Rectal smooth muscle tissue (tissue), 1 donor: ENCODE measurements around the gene FOXRED2.

Experiments
- H3K27ac ChIP-seq: one replicate; pipeline ENCODE4 v1.7.0; 2013; ENCODE audit warnings: low read depth, low read length, inconsistent platforms
- H3K27me3 ChIP-seq: one replicate; pipeline ENCODE4 v1.7.0; 2013; ENCODE audit warnings: low read length; ENCODE audit not compliant: control insufficient read depth, insufficient read depth
- H3K36me3 ChIP-seq: one replicate; pipeline ENCODE4 v1.7.0; 2013; ENCODE audit warnings: low read length; ENCODE audit not compliant: control insufficient read depth, insufficient read depth
- H3K4me1 ChIP-seq: one replicate; pipeline ENCODE4 v1.7.0; 2013; ENCODE audit warnings: low read length; ENCODE audit not compliant: control insufficient read depth, insufficient read depth
- H3K4me3 ChIP-seq: one replicate; pipeline ENCODE4 v1.7.0; 2013; ENCODE audit warnings: low read length
- H3K9ac ChIP-seq: one replicate; pipeline ENCODE4 v1.7.0; 2013; ENCODE audit warnings: low read length

FOXRED2 gene

GRCh38 chr22:36478966-36479365, 27.9 kb downstream of the FOXRED2 start:
- Histone ChIP-seq H3K4me3 (no peak overlapping the region), H3K36me3 (peaks cover 24% of the 10 kb centered on the region), H3K27ac (no peak overlapping the region), H3K4me1 (peaks cover 9% of the 10 kb centered on the region), H3K27me3 (no peaks in the 10 kb centered on the region), H3K9ac (no peak overlapping the region)

GRCh38 chr22:36475341-36475740, 31.5 kb downstream of the FOXRED2 start:
- H3K4me1 ChIP-seq = peaks cover 14% of the 10 kb centered on the region
- H3K27ac ChIP-seq = no peak overlapping the region
- H3K36me3 ChIP-seq = peaks cover 26% of the 10 kb centered on the region
- no peak overlapping the region for H3K9ac ChIP-seq
- H3K27me3 ChIP-seq = no peaks in the 10 kb centered on the region
- no peak overlapping the region for H3K4me3 ChIP-seq

- Histone ChIP-seq H3K27me3 (no peaks in the 10 kb centered on the region), H3K9ac (no peak overlapping the region), H3K36me3 (peaks cover 18% of the 10 kb centered on the region), H3K27ac (peak overlapping the region; percentile 96), H3K4me3 (peak overlapping the region; percentile 47), H3K4me1 (peaks cover 27% of the 10 kb centered on the region)
Measured at GRCh38 chr22:36472689-36473088, 34.2 kb downstream of the FOXRED2 start.

GRCh38 chr22:36471341-36471821, 35.5 kb downstream of the FOXRED2 start:
- peaks cover 38% of the 10 kb centered on the region for H3K4me1 ChIP-seq
- H3K36me3 ChIP-seq = peaks cover 14% of the 10 kb centered on the region
- H3K9ac ChIP-seq = peak overlapping the region; percentile 51
- H3K27me3 ChIP-seq = no peaks in the 10 kb centered on the region
- peak overlapping the region; percentile 47 for H3K4me3 ChIP-seq
- peak overlapping the region; percentile 96 for H3K27ac ChIP-seq

GRCh38 chr22:36470994-36471331, 35.9 kb downstream of the FOXRED2 start:
- Histone ChIP-seq H3K9ac (peak overlapping the region; percentile 51), H3K36me3 (peaks cover 12% of the 10 kb centered on the region), H3K27ac (peak overlapping the region; percentile 96), H3K4me3 (peak overlapping the region; percentile 47), H3K4me1 (peaks cover 42% of the 10 kb centered on the region), H3K27me3 (no peaks in the 10 kb centered on the region)

- Histone ChIP-seq H3K27ac (peak overlapping the region; percentile 96), H3K4me1 (peaks cover 48% of the 10 kb centered on the region), H3K27me3 (no peaks in the 10 kb centered on the region), H3K36me3 (peaks cover 8% of the 10 kb centered on the region), H3K4me3 (peak overlapping the region; percentile 47), H3K9ac (no peak overlapping the region)
Measured at GRCh38 chr22:36470162-36470993, 36.5 kb downstream of the FOXRED2 start.

GRCh38 chr22:36469094-36469710, 37.6 kb downstream of the FOXRED2 start:
- Histone ChIP-seq H3K36me3 (peaks cover 5% of the 10 kb centered on the region), H3K4me1 (peaks cover 55% of the 10 kb centered on the region), H3K4me3 (no peak overlapping the region), H3K27ac (peak overlapping the region; percentile 96), H3K9ac (no peak overlapping the region), H3K27me3 (no peaks in the 10 kb centered on the region)

GRCh38 chr22:36467946-36468345, 38.9 kb downstream of the FOXRED2 start:
- peak overlapping the region; percentile 98 for H3K27ac ChIP-seq
- H3K9ac ChIP-seq = no peak overlapping the region
- no peaks in the 10 kb centered on the region for H3K27me3 ChIP-seq
- H3K4me3 ChIP-seq = no peak overlapping the region
- H3K36me3 ChIP-seq = no peaks in the 10 kb centered on the region
- H3K4me1 ChIP-seq = peaks cover 48% of the 10 kb centered on the region

- peaks cover 52% of the 10 kb centered on the region for H3K4me1 ChIP-seq
- no peak overlapping the region for H3K4me3 ChIP-seq
- H3K27ac ChIP-seq = peak overlapping the region; percentile 98
- no peaks in the 10 kb centered on the region for H3K36me3 ChIP-seq
- H3K27me3 ChIP-seq = no peaks in the 10 kb centered on the region
- no peak overlapping the region for H3K9ac ChIP-seq
Measured at GRCh38 chr22:36467042-36467810, 39.6 kb downstream of the FOXRED2 start.

- Histone ChIP-seq H3K27me3 (no peaks in the 10 kb centered on the region), H3K9ac (peak overlapping the region; percentile 19), H3K36me3 (no peaks in the 10 kb centered on the region), H3K27ac (peak overlapping the region; percentile 98), H3K4me3 (no peak overlapping the region), H3K4me1 (peaks cover 56% of the 10 kb centered on the region)
Measured at GRCh38 chr22:36466258-36466657, 40.6 kb downstream of the FOXRED2 start.

GRCh38 chr22:36465232-36466021, 41.4 kb downstream of the FOXRED2 start:
- Histone ChIP-seq H3K27ac (peak overlapping the region; percentile 98), H3K27me3 (no peaks in the 10 kb centered on the region), H3K4me3 (no peak overlapping the region), H3K9ac (no peak overlapping the region), H3K4me1 (peaks cover 55% of the 10 kb centered on the region), H3K36me3 (no peaks in the 10 kb centered on the region)
